ENCODE measurements around the gene FOSL2. TPM values are rescaled to one million over a fixed set of nuclear protein-coding genes. Genes with fewer than 3 reads are reported as not detected.

The FOSL2 gene
- total and polyA plus RNA-seq, 3 donors from 2014 or later, result 14.1 to 39.7 (median 24.3) TPM

- Histone ChIP-seq H3K4me3 (no peak overlapping the region), H3K27ac (no peak overlapping the region), H3K36me3 (ENCODE audit: low read depth, missing control alignments) (no peaks in the 10 kb centered on the region), H3K27me3 (no peaks in the 10 kb centered on the region), H3K4me1 (no peaks in the 10 kb centered on the region), H3K9me3 (no peaks in the 10 kb centered on the region)
- DNase-seq, result no peak
- intact Hi-C loops (cut with DNase I; ENCODE audit: low total_unique reads), result no loop called here
- WGBS, 2 donors, result 69 to 86% methylated on average over 11 to 19 of the region's 19 CpGs
- no peak for TF ChIP-seq POLR2A (IDR thresholded peaks at IDR 0.05)
- no peak for TF ChIP-seq CTCF (IDR thresholded peaks at IDR 0.05)
Observed at GRCh38 chr2:28366496-28367282, 26.0 kb upstream of the FOSL2 start.

GRCh38 chr2:28367667-28368356, 24.8 kb upstream of the FOSL2 start:
- WGBS, 2 donors, result 84 to 85% methylated on average over 18 to 19 of the region's 19 CpGs
- no peaks in the 10 kb centered on the region for H3K36me3 ChIP-seq (ENCODE audit: low read depth, missing control alignments)
- intact Hi-C loops (cut with DNase I; ENCODE audit: low total_unique reads), result no loop called here
- H3K4me3 ChIP-seq, result no peak overlapping the region
- H3K4me1 ChIP-seq, result no peaks in the 10 kb centered on the region
- TF ChIP-seq POLR2A (IDR thresholded peaks at IDR 0.05) (no peak), CTCF (IDR thresholded peaks at IDR 0.05) (no peak)
- no peaks in the 10 kb centered on the region for H3K9me3 ChIP-seq
- H3K27ac ChIP-seq, result no peak overlapping the region
- H3K27me3 ChIP-seq, result no peaks in the 10 kb centered on the region
- no peak for DNase-seq

- no peak for TF ChIP-seq CTCF (IDR thresholded peaks at IDR 0.05)
- no peak for TF ChIP-seq POLR2A (IDR thresholded peaks at IDR 0.05)
- no peaks in the 10 kb centered on the region for H3K9me3 ChIP-seq
- H3K4me3 ChIP-seq, result no peak overlapping the region
- intact Hi-C loops (cut with DNase I; ENCODE audit: low total_unique reads), result no loop called here
- WGBS, 2 donors, result 83 to 85% methylated on average over 5 to 9 of the region's 9 CpGs
- no peaks in the 10 kb centered on the region for H3K27me3 ChIP-seq
- no peaks in the 10 kb centered on the region for H3K4me1 ChIP-seq
- no peaks in the 10 kb centered on the region for H3K36me3 ChIP-seq (ENCODE audit: low read depth, missing control alignments)
- no peak for DNase-seq
- no peak overlapping the region for H3K27ac ChIP-seq
Observed at GRCh38 chr2:28368357-28368798, 24.3 kb upstream of the FOSL2 start.

- no peak for TF ChIP-seq POLR2A (IDR thresholded peaks at IDR 0.05)
- no peak for TF ChIP-seq CTCF (IDR thresholded peaks at IDR 0.05)
- WGBS, 2 donors, result 70 to 76% methylated on average over 5 of the region's 5 CpGs
- H3K27ac ChIP-seq, result no peak overlapping the region
Observed at GRCh38 chr2:28369358-28369757, 23.3 kb upstream of the FOSL2 start.

More at GRCh38 chr2:28369358-28369757, 23.3 kb upstream of the FOSL2 start:
- Histone ChIP-seq H3K9me3 (no peaks in the 10 kb centered on the region), H3K27me3 (no peaks in the 10 kb centered on the region), H3K36me3 (ENCODE audit: low read depth, missing control alignments) (no peaks in the 10 kb centered on the region), H3K4me3 (no peak overlapping the region), H3K4me1 (no peaks in the 10 kb centered on the region)
- intact Hi-C loops (cut with DNase I; ENCODE audit: low total_unique reads), result no loop called here
- DNase-seq, result no peak
